Fibroblast of skin of scalp (primary cell): ENCODE measurements around the gene C22orf15.

Experiments used
- DNase-seq: peaks from one replicate; pipeline ENCODE4 v3.0.0-alpha.2; 2013

The C22orf15 gene

DNA sequence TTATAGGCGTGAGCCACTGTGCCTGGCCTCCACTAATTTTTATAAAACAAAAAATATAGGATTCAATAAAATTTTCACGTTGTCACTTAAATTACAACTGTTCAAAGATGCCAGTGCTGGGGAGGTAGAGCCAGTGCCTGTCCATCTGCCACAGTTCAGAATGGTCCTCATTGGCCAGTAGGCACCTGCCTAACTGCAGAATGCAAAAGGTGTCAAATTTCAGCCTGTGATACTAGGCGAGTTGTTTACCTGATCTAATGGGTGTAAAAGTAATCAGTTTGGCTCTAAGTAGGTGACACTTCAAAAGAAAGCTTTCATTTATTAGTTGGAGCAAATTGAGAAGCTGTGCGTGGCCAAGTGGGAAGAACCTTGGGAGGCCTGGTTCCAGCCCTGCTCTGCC, 26.3 kb downstream of the C22orf15 start:
- no peak for DNase-seq

DNA sequence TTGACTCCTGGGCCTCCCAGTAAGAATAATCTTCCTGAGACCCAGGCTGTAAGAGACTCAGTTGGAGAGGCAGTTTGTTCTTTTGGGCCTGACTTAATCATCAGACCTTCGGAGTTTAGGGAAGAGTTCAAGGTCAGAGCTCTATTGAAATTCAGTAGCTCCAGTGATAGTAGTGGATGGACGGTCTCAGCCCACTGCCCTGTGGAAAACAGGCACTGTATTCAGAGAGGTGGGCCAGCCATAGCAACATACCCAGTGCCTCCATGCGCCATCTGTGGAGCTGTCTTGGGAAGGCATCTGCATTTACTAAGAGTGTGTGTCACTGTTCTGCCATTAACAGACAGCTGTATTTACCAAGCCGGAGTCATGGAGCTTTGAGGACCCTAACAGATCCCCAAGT, 26.8 kb downstream of the C22orf15 start:
- no peak for DNase-seq

DNA sequence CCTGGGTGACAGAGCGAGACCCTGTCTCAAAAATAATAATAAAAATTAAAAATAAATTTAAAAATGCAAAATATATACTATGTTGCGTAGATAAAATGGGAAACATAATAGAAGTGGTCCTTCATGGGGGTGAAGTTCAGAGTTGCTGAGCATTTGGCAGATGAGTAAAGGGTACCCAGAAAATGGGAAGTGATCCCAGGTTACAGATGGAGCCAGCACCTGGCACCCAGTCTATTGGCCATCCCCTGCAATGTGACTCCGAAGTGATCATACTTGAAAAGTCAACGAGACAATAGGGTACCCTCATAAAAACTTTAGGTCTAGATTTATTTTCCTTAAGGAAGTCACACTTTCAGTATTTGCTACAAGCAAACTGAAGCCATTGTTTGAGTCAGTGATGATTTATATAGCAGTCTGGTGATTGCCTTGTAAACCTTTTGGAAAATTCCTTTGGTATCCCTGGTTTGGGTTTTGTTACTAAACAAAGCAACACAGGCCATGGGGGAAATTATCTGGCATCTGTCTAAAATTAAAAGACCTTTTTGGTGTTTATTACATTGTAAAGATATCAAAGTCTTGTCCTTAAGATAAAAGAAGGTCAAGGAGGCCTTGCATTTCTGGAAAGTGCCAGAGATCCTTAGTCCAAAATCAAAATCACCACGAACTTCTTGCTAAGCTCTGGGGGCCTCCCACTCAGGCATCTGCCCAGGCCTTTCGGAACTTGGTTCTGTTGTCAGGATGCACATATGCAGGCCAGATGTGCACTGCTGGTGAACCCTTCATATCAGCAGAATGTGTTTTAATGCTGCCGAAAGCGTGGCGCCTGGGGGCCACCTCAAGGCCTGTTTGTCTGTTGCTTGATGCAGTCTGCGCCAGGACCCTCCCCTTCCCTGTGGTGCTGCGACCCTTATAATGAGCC, 28.3 kb downstream of the C22orf15 start:
- peak; percentile 29 for DNase-seq

DNA sequence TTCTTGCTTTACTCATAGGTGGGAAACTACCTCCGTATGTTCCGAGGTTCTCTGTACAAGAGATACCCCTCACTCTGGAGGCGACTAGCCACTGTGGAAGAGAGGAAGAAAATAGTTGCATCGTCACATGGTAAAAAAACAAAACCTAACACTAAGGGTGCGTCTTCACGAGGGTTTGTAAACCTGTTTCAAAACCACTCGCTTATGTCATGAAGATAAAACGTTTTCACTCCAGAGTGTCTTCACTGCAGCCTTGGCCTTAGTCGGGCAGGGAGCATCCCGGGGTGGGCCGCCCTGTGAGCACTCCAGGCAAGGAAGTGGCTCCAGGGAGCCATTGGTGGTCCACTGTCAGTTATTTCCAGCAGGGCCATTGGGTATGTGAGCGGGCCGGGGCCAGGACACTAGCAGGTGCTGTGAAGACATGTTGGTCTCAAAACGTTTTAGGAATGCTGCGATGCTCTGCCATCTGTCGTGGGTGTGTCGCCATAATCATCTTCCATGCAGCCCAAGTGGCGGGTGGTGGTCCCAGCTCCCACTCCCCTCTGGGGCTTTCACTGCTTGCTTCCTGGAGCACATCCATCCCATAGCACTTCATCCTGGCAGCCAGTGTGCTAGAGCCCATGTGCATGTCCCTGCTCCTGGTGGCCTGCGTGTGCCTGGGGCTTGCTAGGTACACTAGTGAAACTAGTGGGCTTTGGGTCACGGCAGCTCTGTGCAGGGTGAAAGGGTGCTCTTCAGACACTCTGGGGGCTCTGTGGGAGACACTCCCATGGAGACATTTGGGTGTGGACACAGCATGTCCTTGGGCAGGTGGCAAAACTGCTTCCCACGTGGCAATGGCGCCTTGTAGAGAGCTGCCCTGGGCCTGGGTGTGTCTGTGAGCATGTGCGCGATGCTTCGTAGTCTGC, 29.2 kb downstream of the C22orf15 start:
- no peak for DNase-seq

DNA sequence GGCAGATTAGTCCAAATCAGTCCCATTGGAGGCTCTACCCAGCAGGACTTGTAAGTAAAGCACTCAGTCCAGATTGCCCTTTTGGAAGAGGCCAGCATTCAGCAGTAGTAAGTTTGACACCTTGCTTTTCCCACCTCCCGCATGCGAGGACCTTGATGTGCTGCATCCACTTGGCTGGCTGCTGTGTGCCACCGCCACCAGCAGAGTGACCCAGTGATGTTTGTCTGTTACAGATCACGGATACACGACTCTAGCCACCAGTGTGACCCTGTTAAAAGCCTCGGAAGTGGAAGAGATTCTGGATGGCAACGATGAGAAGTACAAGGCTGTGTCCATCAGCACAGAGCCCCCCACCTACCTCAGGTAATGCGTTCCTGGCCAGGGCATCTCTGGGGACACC, 30.5 kb downstream of the C22orf15 start:
- DNase-seq: no peak

DNA sequence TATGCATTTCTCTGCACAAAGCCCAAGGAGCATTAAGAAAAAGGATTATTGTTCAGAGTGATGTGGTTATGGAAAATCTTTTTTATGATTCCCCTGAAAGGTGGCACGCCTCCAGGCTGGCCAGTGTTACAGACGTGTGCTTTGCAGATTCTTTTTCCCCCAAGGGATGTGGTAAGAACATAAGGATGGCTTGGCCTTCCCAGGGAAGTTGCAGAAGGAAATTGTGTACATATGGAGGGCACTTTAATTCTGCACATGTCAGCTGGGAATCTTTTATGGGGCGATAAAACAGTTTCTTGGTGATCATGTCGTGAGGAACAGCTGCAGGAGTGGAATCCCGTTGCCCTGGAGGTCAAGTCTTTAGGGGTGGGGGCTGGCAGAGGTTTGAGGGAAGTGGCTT, 33.7 kb downstream of the C22orf15 start:
- DNase-seq: peak; percentile 57

DNA sequence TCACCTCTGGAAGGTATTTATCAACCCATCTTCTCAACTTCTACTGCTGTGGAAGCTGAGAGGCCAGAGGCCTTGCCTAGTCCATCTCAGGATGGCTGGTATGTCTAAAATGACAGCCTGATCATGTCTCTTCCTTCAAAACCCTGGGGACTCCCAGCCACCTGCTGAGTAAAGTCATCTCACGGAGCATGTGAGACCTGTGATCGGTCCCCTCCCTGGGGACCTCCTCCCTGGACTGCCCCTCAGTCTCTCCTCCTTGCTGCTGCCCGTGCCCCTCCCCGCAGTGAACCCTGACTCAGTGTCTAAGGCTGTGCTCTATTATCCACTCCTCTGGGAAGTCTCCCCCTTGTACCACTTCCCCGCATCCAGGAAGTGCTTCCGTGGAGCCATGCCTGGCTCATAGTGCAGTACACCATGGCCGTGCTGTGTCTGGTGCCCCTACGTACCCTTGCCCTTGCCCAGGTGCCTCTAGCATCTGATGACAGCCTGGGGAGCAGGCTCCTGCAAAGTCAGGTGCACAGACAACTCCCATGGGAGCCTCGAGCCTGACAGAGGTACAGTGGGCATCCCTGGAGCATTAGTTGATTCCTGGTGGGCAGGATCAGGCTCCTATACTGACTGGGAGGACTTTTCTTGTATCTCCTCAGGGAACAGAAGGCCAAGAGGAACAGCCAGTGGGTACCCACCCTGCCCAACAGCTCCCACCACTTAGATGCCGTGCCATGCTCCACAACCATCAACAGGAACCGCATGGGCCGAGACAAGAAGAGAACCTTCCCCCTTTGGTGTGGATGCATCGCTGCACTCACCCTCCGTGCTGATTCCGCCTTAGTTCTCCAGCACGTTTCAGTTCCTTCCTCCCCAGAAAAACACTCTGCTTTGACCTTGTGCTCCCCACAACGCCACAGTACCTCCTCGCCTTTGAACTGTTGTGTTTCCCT, 37.8 kb downstream of the C22orf15 start:
- DNase-seq: no peak

DNA sequence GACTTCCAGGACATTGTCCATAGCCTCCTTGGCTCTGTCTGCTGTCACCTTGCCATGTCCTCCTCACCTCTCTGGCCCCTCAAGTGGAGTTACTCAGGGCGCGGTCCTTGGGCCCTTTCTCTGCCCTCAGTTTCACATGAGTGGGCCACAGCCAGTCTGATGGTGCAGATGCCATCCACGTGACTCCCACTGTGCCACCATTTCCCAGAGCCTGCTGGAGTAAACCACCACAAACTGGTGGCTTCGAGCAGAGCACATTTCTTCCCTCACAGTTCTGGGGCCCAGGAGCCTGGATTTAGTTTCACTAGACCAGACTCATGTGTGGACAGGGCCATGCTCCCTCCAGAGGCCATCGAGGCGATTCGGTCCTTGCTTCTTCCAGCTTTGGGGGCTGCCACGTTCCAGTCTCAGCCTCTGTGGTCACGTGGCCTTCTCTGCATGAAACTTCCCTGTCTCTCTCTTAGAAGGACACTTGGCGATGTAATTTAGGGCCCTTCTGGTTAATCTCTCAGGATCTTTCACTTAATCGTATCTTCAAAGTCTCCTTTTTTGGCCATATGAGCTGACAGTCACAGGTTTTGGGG, 38.5 kb downstream of the C22orf15 start:
- no peak for DNase-seq

DNA sequence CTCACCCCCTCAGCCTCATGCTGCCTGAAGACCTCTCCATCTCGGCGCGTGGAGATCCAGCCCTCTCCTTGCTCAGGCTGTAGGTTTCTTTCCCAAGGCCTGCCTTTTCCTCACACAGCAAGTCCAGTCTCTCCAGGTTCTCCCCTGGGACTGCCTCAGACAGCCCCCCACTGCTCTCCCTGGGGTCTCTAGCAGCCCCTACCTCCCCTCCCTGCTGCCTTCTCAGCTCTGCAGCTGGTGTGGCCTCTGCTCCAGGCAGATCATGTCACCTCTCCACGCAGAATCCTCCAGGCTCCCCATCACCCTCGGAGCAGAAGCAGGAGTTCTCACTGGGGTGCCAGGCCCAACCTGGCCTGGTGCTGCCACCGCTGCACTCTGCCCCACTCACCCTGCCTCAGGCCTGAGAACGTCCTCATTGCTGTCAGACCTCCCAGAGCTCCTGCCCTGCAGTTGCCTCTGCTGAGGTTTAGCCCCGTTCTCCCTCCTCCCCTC, 39.1 kb downstream of the C22orf15 start:
- DNase-seq: no peak

DNA sequence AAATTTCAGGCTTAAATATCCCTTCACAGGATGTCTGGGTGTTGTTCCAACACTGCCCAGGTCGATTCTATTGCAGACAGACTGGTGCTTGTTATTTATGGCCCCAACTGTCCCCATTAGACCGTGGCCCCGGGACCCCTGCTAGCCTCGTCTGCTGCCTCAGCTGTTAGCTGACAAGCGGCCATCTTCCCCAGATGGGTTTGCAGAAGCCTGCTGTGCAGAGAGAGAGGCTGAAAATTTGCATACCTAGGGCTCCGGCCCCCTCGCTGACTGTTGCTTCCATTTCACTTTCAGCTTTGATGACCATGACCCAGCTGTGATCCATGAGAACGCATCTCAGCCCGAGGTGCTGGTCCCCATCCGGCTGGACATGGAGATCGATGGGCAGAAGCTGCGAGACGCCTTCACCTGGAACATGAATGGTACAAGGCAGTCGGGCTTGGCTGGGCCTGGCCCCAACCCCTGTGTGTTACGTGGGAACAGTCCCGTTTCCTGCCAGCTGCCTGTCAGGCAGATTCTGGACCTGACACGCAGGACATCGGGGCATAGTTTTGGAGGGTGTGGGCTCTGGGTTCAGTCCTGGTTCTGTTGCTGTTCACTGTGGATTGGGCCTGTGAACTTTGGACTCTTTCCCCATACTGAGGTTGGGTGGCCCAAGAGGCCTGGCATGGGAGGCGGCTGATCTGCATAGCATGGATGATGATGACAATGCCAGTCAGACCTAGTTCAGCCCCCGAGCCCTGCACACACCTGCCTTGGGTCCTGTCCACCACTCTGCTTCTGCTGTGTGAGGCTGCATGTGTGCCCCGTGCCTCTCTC, 40.4 kb downstream of the C22orf15 start:
- DNase-seq: no peak

DNA sequence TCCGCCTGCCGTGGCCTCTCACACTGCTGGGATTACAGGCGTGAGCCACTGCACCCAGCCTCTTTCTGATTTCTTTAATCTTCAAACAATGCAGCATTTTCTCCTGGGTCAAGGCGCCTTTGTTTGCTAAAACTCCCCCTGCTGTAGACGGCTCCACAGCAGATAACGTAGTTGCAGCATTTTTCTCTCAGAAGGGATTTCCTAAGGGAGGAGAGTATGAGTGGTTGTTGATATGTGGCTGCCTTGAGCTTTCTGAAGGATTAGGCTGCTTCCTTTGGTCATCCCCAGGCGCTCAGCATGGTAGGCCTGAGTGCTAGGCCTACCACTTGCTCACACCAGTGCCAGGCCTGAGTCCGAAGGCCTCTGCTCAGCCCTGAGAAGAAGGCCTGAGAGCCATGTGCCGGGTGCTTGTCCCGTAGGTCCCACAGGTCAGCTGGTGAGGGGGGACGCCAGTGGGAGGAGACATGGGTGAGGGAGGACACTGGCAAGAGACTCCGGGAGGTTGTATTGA, 42.0 kb downstream of the C22orf15 start:
- DNase-seq: no peak

DNA sequence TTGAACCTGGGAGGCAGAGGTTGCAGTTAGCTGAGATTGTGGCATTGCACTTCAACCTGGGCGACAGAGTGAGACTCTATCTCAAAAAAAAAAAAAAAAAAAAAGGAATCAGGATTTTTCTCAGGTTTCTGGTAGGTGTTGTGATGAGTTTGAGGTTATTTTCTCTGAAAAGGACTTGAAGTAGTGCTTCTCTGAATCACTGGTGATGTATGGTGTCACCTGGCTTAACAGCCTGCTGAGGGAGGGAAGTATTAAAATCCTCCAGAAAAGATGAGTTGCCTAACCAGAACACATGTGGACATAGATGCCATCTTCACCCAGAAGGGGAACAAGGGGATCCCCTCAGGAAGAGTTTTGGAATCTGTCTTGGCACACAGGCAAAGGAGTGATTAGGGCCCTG, 44.0 kb downstream of the C22orf15 start:
- no peak for DNase-seq

DNA sequence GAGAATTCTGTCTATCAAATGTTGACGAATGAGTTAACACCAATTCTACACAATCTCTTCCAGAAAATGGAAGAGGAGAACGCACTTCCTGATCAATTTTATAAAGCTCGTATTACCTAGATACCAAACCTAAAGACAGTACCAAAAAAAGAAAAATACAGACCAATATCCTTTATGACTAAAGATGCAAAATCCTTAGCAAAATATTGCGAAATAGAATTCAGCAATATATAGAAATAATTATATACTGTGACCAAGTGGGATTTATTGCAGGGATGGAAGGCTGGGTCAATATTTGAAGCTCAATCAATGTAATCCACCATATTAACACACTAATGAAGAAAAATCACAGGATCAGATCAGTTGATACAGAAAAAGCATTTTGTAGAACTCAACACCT, 49.6 kb downstream of the C22orf15 start:
- DNase-seq: no peak
